Keratinocyte (primary cell): Measurements from ENCODE around the gene DLX3. TPM values are rescaled to one million over a fixed set of nuclear protein-coding genes. Genes with fewer than 3 reads are reported as not detected.

Source experiments
- DNase-seq: peaks from one replicate; pipeline ENCODE4 v3.0.0-alpha.2; 2011; ENCODE audit warnings: low read depth, missing footprints, low spot score
- FAIRE-seq: peaks from 2 replicates; lab custom pipeline; 2011; peaks lifted over from hg19 to GRCh38; lab: Jason Lieb, UNC
- H2AFZ ChIP-seq: 2 replicates; pipeline ENCODE4 v1.6.0; 2012; ENCODE audit warnings: low read length, control low read depth, inconsistent platforms; ENCODE audit not compliant: control insufficient read depth
- H3K27ac ChIP-seq: 2 replicates; pipeline ENCODE4 v1.5.1; 2011; ENCODE audit warnings: low read length; ENCODE audit not compliant: control insufficient read depth, insufficient read depth
- H3K27me3 ChIP-seq: 3 replicates; pipeline ENCODE4 v1.6.0; 2011; ENCODE audit warnings: low read length; ENCODE audit not compliant: control insufficient read depth, insufficient read depth; ENCODE audit errors: extremely low read depth
- H3K36me3 ChIP-seq, 2 experiments: 2 replicates in 1 of 2; 3 replicates in 1 of 2; pipeline ENCODE4 v1.5.1; 2011; ENCODE audit warnings: low read length in 2 of 2, mild to moderate bottlenecking in 1 of 2; ENCODE audit not compliant: control insufficient read depth in 2 of 2, insufficient read depth in 2 of 2; ENCODE audit errors: extremely low read depth in 1 of 2
- H3K4me1 ChIP-seq: 3 replicates; pipeline ENCODE4 v1.5.1; 2011; ENCODE audit warnings: low read length; ENCODE audit not compliant: control insufficient read depth, insufficient read depth; ENCODE audit errors: extremely low read depth
- H3K4me2 ChIP-seq: 3 replicates; pipeline ENCODE4 v1.6.0; 2011; ENCODE audit warnings: low read depth, low read length; ENCODE audit not compliant: control insufficient read depth, insufficient read depth; ENCODE audit errors: extremely low read depth
- H3K4me3 ChIP-seq, 3 experiments: fragments of 200-600 bp in 1 of 3; sonication (generic) in 1 of 3; 2 replicates in 2 of 3; 3 replicates in 1 of 3; pipeline ENCODE4 v1.5.1; 2011 to 2016; ENCODE audit warnings: low read length in 3 of 3, mild to moderate bottlenecking in 3 of 3, control low read depth in 2 of 3, inconsistent platforms in 1 of 3, low read depth in 1 of 3, mixed read lengths in 1 of 3, mixed run types in 1 of 3, moderate library complexity in 1 of 3; ENCODE audit not compliant: control insufficient read depth in 2 of 3, insufficient read depth in 2 of 3; ENCODE audit errors: extremely low read depth in 1 of 3
- H3K79me2 ChIP-seq: 2 replicates; pipeline ENCODE4 v1.6.0; 2012; ENCODE audit warnings: low read length; ENCODE audit not compliant: control insufficient read depth, insufficient read depth
- H3K9ac ChIP-seq: 3 replicates; pipeline ENCODE4 v1.6.0; 2011; ENCODE audit warnings: low read length; ENCODE audit not compliant: control insufficient read depth, insufficient read depth; ENCODE audit errors: extremely low read depth
- H3K9me1 ChIP-seq: 3 replicates; pipeline ENCODE4 v1.6.0; 2011; ENCODE audit warnings: low read length; ENCODE audit not compliant: control insufficient read depth, insufficient read depth; ENCODE audit errors: extremely low read depth
- H3K9me3 ChIP-seq: 2 replicates; pipeline ENCODE4 v1.5.1; 2012; ENCODE audit warnings: low read depth, low read length; ENCODE audit not compliant: control insufficient read depth
- H4K20me1 ChIP-seq: 3 replicates; pipeline ENCODE4 v1.6.0; 2011; ENCODE audit warnings: low read length; ENCODE audit not compliant: control insufficient read depth, insufficient read depth; ENCODE audit errors: extremely low read depth
- EZH2 ChIP-seq: IDR thresholded peaks from one replicate; pipeline ENCODE4 v1.6.1; 2012; ENCODE audit warnings: inconsistent platforms, mild to moderate bottlenecking, low read length, moderate library complexity
- dilution Hi-C: fragments of 300-500 bp; cut with MboI; formaldehyde crosslinking; loops from one replicate; pipeline ENCODE4 v1.7.0; 2020; ENCODE audit warnings: low sequenced_read_pairs; ENCODE audit not compliant: extremely low pct_ligation_motif_present
- polyA plus RNA-seq, 5 experiments: library from polyadenylated mRNA; depleted of rRNA in 3 of 5; stranded (reverse) in 3 of 5; stranded (forward) in 1 of 5; unstranded in 1 of 5; fragments of >200 nt; gene quantifications; 1 replicate in 1 of 5; 2 replicates in 3 of 5; 3 replicates in 1 of 5; pipeline versions ENCODE4 v1.2.1 to v1.2.3, GENCODE V29; 2011 to 2012; ENCODE audit warnings: missing spikeins in 2 of 5, low read depth in 1 of 5, low replicate concordance in 1 of 5
- TF ChIP-seq, protein P1 (sequence below), 3 experiments: IDR thresholded peaks in 1 of 3; conservative IDR thresholded peaks in 1 of 3; optimal IDR thresholded peaks in 1 of 3; 2 replicates in 2 of 3; 3 replicates in 1 of 3; pipeline versions ENCODE3 to v1.5.1; 2011; ENCODE audit warnings: low read length in 3 of 3, mild to moderate bottlenecking in 3 of 3, moderate library complexity in 2 of 3, control low read depth in 1 of 3, inconsistent platforms in 1 of 3; ENCODE audit not compliant: insufficient read depth in 2 of 3; ENCODE audit errors: extremely low read depth in 1 of 3

Gene DLX3
- polyA plus RNA-seq, 1 donor (not counting 4 experiments of a cell fraction or from before 2014, with no cell fraction given) = 0.72 TPM

GRCh38 chr17:50036455-50037261 is 41.6 kb upstream of the DLX3 start:
- H3K4me3 ChIP-seq = no peak overlapping the region
- TF ChIP-seq EZH2 = no peak
- TF ChIP-seq, protein P1, sequence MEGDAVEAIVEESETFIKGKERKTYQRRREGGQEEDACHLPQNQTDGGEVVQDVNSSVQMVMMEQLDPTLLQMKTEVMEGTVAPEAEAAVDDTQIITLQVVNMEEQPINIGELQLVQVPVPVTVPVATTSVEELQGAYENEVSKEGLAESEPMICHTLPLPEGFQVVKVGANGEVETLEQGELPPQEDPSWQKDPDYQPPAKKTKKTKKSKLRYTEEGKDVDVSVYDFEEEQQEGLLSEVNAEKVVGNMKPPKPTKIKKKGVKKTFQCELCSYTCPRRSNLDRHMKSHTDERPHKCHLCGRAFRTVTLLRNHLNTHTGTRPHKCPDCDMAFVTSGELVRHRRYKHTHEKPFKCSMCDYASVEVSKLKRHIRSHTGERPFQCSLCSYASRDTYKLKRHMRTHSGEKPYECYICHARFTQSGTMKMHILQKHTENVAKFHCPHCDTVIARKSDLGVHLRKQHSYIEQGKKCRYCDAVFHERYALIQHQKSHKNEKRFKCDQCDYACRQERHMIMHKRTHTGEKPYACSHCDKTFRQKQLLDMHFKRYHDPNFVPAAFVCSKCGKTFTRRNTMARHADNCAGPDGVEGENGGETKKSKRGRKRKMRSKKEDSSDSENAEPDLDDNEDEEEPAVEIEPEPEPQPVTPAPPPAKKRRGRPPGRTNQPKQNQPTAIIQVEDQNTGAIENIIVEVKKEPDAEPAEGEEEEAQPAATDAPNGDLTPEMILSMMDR (optimal IDR thresholded peaks at IDR 0.05 in 1 of 3, IDR thresholded peaks at IDR 0.05 in 1 of 3, conservative IDR thresholded peaks at IDR 0.05 in 1 of 3; ENCODE audit: extremely low read depth in 1 of 3, insufficient read depth in 2 of 3, low read length in 3 of 3) = no peak
- no peaks in the 10 kb centered on the region for H4K20me1 ChIP-seq
- H3K36me3 ChIP-seq = no peaks in the 10 kb centered on the region
- FAIRE-seq (peak; percentile 41), DNase-seq (no peak)
- H3K4me2 ChIP-seq = peak overlapping the region; percentile 61
- no peaks in the 10 kb centered on the region for H3K79me2 ChIP-seq
- no peak overlapping the region for H3K9ac ChIP-seq
- dilution Hi-C loops = no loop called here
- no peaks in the 10 kb centered on the region for H3K9me1 ChIP-seq
- H3K4me1 ChIP-seq = peaks cover 28% of the 10 kb centered on the region
- H3K27ac ChIP-seq = no peak overlapping the region
- H3K9me3 ChIP-seq = no peaks in the 10 kb centered on the region
- H3K27me3 ChIP-seq = no peaks in the 10 kb centered on the region
- no peak overlapping the region for H2AFZ ChIP-seq

- no peak overlapping the region for H3K27ac ChIP-seq
- H3K4me1 ChIP-seq = peaks cover 28% of the 10 kb centered on the region
- H3K9me1 ChIP-seq = no peaks in the 10 kb centered on the region
- H3K9me3 ChIP-seq = no peaks in the 10 kb centered on the region
- no peak overlapping the region for H3K9ac ChIP-seq
- no peak overlapping the region for H2AFZ ChIP-seq
- H4K20me1 ChIP-seq = no peaks in the 10 kb centered on the region
- no peak overlapping the region for H3K4me2 ChIP-seq
- FAIRE-seq (no peak), DNase-seq (no peak)
- no peaks in the 10 kb centered on the region for H3K79me2 ChIP-seq
- no peak for TF ChIP-seq EZH2
- TF ChIP-seq, protein P1 (optimal IDR thresholded peaks at IDR 0.05 in 1 of 3, IDR thresholded peaks at IDR 0.05 in 1 of 3, conservative IDR thresholded peaks at IDR 0.05 in 1 of 3; ENCODE audit: extremely low read depth in 1 of 3, insufficient read depth in 2 of 3, low read length in 3 of 3) = no peak
- dilution Hi-C loops = no loop called here
- no peaks in the 10 kb centered on the region for H3K27me3 ChIP-seq
- H3K4me3 ChIP-seq = no peak overlapping the region
- no peaks in the 10 kb centered on the region for H3K36me3 ChIP-seq
Measured at GRCh38 chr17:50035945-50036344, 40.9 kb upstream of the DLX3 start.
